Measurements from ENCODE around the gene KRTAP5-1.

KRTAP5-1 gene

GRCh38 chr11:1628506-1629325 lies 43.6 kb upstream of the KRTAP5-1 start:
- TF ChIP-seq CTCF (IDR thresholded peaks at IDR 0.05; ENCODE audit: low read length, missing control alignments): peak; percentile 86
- peak; percentile 29 for DNase-seq (ENCODE audit: low read depth)
- H3K4me3 ChIP-seq (replicated peaks; ENCODE audit: low read depth, low read length): no peak overlapping the region

GRCh38 chr11:1625541-1625940 lies 40.5 kb upstream of the KRTAP5-1 start:
- no peak for DNase-seq (ENCODE audit: low read depth)
- no peak for TF ChIP-seq CTCF (IDR thresholded peaks at IDR 0.05; ENCODE audit: low read length, missing control alignments)
- H3K4me3 ChIP-seq (replicated peaks; ENCODE audit: low read depth, low read length): no peak overlapping the region

GRCh38 chr11:1624621-1625020 lies 39.5 kb upstream of the KRTAP5-1 start:
- no peak overlapping the region for H3K4me3 ChIP-seq (replicated peaks; ENCODE audit: low read depth, low read length)
- TF ChIP-seq CTCF (IDR thresholded peaks at IDR 0.05; ENCODE audit: low read length, missing control alignments): no peak
- no peak for DNase-seq (ENCODE audit: low read depth)

GRCh38 chr11:1623716-1624115 lies 38.6 kb upstream of the KRTAP5-1 start:
- DNase-seq (ENCODE audit: low read depth): no peak
- H3K4me3 ChIP-seq (replicated peaks; ENCODE audit: low read depth, low read length): no peak overlapping the region
- TF ChIP-seq CTCF (IDR thresholded peaks at IDR 0.05; ENCODE audit: low read length, missing control alignments): no peak

- TF ChIP-seq CTCF (IDR thresholded peaks at IDR 0.05; ENCODE audit: low read length, missing control alignments): no peak
- no peak within 1 kb of the TSS for H3K4me3 ChIP-seq (replicated peaks; ENCODE audit: low read depth, low read length)
- DNase-seq (ENCODE audit: low read depth): no peak
Observed at GRCh38 chr11:1622086-1622485, 37.0 kb upstream of the KRTAP5-1 start, which contains the start of gene KRTAP5-4. Gene KRTAP5-4, minus strand, starts transcription at chr11:1622138. Its CDS starts 45 bp downstream, at chr11:1622093.

- no peak for DNase-seq (ENCODE audit: low read depth)
- TF ChIP-seq CTCF (IDR thresholded peaks at IDR 0.05; ENCODE audit: low read length, missing control alignments): no peak
- H3K4me3 ChIP-seq (replicated peaks; ENCODE audit: low read depth, low read length): no peak overlapping the region
Observed at GRCh38 chr11:1619449-1619848, 34.4 kb upstream of the KRTAP5-1 start.

- no peak for TF ChIP-seq CTCF (IDR thresholded peaks at IDR 0.05; ENCODE audit: low read length, missing control alignments)
- DNase-seq (ENCODE audit: low read depth): no peak
- H3K4me3 ChIP-seq (replicated peaks; ENCODE audit: low read depth, low read length): no peak overlapping the region
Observed at GRCh38 chr11:1618231-1618630, 33.1 kb upstream of the KRTAP5-1 start.
